IPS DF 19.7 (cell line): Measurements from ENCODE around the gene HDLBP.

Experiments used
- DNase-seq: peaks from one replicate; pipeline ENCODE4 v3.0.0-alpha.2; 2013; ENCODE audit warnings: low read depth, low spot score

The HDLBP gene, protein sequence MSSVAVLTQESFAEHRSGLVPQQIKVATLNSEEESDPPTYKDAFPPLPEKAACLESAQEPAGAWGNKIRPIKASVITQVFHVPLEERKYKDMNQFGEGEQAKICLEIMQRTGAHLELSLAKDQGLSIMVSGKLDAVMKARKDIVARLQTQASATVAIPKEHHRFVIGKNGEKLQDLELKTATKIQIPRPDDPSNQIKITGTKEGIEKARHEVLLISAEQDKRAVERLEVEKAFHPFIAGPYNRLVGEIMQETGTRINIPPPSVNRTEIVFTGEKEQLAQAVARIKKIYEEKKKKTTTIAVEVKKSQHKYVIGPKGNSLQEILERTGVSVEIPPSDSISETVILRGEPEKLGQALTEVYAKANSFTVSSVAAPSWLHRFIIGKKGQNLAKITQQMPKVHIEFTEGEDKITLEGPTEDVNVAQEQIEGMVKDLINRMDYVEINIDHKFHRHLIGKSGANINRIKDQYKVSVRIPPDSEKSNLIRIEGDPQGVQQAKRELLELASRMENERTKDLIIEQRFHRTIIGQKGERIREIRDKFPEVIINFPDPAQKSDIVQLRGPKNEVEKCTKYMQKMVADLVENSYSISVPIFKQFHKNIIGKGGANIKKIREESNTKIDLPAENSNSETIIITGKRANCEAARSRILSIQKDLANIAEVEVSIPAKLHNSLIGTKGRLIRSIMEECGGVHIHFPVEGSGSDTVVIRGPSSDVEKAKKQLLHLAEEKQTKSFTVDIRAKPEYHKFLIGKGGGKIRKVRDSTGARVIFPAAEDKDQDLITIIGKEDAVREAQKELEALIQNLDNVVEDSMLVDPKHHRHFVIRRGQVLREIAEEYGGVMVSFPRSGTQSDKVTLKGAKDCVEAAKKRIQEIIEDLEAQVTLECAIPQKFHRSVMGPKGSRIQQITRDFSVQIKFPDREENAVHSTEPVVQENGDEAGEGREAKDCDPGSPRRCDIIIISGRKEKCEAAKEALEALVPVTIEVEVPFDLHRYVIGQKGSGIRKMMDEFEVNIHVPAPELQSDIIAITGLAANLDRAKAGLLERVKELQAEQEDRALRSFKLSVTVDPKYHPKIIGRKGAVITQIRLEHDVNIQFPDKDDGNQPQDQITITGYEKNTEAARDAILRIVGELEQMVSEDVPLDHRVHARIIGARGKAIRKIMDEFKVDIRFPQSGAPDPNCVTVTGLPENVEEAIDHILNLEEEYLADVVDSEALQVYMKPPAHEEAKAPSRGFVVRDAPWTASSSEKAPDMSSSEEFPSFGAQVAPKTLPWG (N-terminal part only)

DNA sequence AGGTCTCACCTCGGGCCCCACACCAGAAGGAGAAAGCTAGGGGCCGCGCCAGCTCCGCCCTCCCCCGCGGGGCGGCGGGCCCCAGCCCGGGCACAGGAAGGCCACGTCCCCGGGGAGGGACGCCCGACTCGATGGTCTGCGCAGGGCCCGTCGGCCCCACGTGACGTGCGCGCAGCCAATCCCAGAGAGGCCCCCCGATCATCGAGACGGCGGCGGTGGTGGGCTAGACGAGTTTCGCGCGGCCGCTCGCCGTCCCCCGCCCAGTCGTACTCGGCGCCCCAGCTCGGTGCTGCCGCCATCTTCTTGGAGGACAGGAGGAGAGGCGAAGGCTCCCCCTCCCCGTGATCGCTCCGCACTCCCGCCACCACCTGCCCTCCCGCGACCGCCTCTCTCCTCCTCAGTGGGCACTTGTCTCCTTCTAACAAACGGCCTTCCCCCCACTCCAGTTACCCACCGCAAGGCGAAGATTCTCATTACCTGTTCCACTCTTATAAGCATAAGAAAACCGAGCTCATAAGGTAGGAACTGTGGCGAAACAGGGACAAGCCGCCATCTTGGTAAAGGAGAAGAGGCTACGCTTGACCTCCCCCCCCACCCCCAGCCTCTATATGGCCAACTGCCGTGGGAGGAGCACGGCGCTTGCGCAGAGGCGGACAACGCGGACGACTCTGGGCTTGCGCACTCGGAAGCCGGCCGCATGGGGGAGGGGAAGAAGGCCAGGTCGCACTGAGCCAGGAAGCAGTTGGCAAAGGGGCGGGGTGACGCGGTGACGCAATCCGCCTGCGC is at the start of gene HDLBP:
Gene HDLBP, minus strand, starts transcription at position 580 of the 786 bp plus-strand sequence. CDS start 48,803 bp downstream, outside the sequence.
- peak; percentile 90 for DNase-seq

DNA sequence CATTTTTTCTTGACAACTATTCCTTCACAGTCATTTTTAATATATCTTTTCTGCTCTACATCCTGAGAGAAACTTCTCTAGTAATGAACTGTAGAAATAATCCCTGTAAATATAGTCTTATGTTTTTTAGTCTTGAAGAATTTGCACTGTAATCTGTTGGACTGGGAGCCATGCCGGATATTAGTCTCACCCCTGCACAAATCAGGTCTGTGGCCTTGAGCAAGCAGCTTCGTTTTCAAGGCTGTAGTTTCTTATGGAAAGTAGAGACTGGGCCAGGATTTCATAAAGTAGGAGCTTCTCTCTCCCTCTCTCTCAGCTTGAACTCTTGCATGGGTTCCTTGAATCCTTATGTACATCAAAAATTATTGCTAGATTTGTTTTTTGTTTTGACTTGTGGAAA is 49.3 kb upstream of the HDLBP start:
- DNase-seq, result no peak

DNA sequence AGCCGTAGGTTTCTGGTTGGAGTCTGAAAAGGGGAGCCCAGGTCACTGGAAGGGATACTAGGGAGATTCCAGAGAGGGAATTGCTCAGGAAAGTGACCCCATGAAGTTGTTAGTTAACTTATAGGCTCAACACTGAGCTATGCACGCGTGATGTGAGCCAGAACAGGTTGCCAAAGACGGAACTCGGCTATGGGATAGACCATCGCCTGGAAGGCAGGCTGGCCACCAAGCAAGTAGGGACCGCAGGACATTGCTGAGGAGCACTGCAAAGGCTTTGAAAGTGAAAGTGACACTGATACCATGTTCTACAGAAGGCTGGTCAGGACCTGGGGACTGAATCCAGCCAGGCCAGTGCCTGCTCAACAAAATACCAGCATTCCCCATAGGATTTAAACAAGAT is 48.0 kb upstream of the HDLBP start:
- no peak for DNase-seq

DNA sequence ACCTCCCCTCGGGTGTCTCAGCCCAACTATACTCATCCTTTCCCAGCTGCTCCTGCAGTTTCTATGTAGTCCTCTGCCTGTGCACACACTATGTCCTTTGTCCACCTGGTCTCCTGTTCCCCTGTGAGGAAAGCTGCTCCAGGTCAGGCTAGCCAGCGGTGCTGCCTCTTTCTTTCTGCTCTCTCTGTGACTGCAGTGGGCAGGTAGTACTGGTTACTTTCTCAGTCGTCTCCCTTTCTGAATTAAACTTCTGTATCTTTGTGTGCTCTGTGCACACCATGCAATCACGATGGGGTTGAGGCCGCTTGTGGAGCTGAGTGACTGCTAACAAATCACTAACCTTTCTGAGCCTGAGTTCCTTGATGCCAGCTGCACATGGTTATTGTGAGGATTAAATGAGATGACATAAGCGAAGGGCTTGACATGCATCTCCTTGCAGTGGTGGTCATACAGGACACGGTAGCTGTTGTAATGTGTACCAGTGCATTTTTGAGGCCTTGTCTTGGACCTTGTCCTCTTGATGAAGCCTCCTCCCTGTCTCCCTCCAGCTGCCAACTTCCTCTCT is 44.1 kb upstream of the HDLBP start:
- DNase-seq, result no peak

DNA sequence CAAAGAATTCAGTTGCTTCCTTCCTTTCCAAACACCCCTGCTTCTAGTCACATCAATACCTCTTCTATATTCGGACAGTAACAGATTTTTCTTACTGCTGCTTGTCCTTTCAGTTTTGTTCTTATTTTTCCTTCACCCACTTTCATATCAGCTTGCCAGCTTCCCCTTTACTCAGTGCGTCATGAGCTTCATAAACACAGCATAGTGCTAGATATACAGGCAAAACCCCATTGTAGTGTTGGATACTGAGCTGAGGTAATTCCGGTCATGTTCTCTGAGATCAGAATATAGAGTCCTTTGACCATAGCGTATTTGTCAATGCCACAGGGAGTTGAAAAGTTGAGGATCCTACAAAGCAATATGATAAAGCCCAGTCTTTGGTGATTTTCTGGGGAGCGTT is 43.0 kb upstream of the HDLBP start:
- no peak for DNase-seq

DNA sequence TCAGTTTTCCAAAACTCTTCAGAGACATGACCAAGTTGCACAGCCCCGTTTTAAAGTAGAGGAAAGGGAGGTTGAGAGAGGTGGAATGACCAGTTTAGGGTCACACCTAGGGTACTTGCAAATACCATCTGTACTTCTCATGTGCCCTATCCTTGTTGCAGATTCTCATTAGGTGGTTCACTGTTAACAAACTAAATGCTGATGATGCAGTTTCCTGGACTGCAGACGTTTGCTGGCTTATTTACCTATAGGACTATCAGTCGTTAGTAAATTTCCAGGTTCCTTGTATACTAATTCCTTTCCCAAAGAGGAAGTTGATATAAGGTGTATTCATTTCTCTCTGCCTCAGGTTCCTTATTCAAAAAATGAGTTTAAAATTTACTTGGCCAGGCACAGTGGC is 42.1 kb upstream of the HDLBP start:
- no peak for DNase-seq

DNA sequence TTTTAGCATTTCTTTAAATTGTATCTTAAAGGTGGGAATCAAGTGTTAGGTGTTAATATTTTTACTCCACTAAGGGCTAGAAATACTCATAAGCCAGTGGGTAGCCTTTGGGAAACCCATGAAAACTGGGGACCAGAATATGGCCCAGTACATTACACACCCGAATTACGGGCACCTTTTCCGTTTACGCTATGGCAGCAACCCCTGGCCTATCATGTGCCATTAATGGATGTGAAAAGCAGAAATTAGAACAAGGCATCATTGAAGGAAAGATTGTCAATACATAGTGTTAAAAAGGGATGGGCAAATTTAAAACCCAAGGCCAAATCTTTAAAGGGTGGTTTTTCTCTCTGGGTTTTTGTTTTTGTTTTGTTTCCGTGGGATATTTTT is 41.4 kb upstream of the HDLBP start:
- no peak for DNase-seq

DNA sequence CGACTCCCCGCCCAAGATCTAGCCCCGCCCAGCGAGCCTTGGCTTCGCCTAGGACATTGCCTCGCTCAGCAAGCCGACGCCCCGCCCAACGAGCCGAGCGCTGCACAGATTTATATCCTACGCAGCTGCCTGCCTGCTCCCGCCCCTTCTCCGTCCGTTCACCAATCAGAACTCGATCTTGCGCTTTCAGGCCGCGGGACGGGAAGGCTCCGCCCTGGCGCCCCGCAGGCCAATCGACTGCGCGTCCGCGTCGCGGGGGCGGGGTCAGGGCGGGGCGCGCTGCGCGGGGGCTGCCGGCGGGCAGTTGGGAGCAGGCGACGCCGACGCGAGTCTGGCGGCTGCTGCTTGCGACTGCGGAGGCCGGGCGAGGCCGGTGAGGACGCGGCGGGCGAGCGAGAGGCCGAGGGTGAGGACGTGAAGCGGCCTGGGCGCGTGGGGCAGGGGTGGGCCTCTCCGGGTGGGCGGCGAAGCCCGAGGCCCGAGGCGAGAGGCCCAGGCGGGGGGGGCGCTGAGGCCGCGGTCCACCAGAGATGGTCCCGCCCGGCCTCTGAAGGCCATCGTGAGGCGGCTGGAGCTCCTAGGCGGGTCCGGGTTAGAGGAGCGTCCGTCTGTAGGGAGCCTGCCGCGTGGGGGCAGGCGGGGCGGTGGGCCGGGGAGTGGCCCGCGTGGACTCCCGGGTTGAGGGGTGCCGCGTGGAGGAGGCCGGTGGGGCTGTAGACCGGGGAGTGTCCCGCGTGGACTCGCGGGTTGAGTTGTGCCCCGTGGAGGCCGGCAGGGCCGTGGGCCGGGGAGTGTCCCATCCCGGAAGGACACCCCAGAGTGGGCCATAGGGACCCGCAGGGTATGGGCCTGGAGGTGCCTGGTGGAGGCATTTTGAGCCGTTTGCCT is 40.8 kb upstream of the HDLBP start, which contains the start of gene FARP2:
Gene FARP2, plus strand, starts transcription at position 303 of the 888 bp plus-strand sequence. CDS start 16,823 bp downstream, outside the sequence.
- peak; percentile 76 for DNase-seq

DNA sequence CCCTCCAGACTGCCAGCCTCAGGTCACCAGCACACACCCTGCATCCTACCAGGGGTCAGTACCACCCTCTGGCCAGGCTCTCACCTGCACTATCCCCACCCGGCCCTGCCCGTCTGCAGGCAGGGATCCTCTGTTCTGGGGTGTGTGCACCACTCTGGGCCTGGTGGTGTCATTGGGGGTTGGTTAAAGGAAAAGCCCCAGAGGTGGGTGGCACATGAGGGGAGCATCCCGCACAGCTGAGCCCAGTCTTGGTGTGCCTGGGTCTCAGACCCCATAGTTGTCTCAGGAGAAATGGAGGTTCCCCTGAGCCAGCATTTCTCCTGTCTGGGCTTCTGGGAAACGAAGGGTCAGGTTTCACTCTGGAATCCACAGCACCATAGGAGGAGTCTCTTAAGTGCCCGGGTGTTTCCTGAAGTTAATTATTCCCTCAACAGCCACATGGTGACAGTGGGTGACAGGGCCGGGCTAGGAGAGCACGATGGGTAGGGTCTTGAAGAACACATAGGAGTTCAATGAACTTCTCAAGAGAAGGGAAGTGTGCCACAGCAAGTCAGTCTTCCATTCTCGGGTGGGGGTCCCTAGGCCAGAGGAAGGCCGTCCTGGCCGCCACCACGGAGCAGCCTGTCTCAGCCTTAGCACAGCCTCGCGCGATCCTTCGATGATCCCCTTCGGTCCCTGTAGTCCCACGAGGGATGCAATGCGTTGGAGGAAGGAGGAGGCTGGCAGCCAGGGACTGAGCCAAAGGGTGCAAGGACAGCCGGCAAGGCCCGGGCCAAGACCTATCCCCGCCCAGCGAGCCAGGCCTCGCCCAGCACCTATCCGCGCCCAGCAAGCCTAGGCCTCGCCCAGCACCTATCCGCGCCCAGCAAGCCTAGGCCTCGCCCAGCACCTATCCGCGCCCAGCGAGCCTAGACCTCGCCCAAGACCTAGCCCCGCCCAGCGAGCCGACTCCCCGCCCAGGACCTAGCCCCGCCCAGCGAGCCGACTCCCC is 39.5 kb upstream of the HDLBP start:
- DNase-seq, result peak; percentile 54

DNA sequence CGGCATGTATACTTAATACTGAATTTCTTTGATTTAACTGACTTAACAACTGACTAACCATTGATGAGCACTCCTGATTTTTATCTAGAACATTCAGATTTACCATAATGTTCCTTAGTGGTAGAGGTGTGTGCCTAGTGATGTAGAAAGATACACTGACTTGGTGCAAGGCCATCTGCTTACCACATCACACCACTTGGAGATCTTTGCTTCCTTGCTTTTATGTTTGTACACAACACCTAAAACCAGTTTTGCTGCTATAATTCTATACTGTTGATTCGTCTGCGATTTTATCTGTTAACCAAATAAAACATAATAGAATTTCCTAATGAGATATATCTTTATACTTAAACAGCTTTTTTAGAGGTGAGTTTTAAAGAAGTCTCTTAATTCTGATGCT is 36.8 kb upstream of the HDLBP start:
- DNase-seq, result no peak

DNA sequence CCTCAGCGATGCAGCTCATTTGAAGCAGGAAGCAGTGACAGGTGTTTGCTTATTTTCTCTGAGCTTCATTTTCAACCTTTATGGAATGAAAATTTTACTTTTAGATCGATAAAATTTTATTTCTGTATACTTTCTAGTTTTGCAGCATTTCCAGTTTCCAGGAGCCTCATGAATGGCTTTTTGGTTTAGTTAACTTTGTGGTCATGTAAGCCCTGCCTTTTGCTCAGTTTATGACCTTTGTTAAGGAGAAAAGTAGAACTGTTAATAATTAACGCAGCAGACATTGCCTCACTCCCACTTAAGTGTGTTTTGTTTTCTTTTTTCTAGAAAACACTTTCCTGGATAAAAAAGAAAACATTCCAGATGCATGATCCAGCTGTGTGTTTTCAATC is 36.2 kb upstream of the HDLBP start:
- DNase-seq, result no peak

DNA sequence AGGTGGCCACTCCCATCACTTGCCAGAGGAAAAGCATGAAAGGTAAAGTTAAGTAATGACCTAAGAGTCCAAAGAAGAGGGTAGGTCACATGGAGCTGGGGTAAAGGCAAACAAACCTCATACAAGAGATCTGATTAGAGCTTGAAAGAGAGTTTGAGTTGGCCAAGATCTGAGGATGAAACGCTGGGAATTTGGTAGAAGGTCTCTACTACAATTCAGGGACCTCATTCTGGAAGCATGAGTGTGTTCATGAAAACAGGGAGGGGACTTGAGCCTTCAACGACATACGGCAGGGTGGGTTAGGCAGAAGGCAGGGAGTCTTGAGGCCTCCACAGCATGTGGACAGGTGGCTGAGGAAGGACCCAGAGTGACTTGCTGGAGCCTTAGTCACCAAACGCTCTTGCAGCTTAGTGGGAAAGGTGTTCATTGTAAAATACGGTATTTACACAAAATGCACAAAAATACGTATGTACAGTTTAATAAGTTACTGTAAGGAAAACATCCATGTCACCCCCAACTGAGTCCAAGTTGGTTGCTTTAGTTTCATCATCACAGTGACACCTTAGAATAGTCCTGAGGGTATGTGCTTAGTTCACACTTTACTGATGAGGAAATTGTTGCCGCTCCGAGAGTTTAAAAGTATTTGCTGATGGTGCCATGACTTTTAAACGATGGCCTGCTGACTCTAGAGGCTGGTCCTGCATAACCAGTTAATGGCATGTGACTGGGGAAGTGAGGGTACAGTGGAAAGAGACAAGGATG is 35.6 kb upstream of the HDLBP start:
- no peak for DNase-seq

DNA sequence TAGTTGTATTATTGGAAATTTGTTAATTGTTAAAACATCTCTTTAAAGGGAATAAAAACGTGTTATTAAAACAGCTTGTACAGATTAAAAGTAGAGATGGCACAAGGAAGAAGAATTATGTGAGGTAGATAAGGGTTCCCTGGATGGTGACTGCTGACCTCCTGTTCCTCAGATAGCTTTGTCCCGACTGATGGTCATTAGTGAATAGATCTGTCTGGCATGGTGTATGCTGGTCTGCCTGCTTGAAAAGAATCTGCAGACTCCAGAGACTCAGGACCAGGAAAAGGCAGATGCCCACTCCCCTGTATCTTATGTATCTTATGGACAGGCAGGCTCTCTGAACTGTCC is 35.0 kb upstream of the HDLBP start:
- DNase-seq, result no peak

DNA sequence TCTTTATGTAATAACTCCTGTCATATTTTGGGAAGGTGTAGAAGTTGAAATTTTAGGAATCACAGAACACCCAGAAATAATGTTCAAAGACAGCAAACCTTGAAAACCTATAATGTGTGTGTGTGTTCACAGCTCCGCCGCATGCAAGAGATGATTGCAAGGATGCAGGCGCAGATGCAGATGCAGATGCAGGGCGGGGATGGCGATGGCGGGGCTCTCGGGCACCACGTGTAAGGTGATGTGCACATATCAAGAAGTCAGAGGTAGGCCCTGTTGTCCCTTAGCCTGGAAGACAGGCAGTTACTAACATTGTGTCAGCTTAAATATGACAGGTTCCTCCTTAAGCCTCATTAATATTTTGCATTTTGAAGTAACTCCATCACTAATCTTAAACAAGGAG is 34.5 kb upstream of the HDLBP start:
- no peak for DNase-seq

DNA sequence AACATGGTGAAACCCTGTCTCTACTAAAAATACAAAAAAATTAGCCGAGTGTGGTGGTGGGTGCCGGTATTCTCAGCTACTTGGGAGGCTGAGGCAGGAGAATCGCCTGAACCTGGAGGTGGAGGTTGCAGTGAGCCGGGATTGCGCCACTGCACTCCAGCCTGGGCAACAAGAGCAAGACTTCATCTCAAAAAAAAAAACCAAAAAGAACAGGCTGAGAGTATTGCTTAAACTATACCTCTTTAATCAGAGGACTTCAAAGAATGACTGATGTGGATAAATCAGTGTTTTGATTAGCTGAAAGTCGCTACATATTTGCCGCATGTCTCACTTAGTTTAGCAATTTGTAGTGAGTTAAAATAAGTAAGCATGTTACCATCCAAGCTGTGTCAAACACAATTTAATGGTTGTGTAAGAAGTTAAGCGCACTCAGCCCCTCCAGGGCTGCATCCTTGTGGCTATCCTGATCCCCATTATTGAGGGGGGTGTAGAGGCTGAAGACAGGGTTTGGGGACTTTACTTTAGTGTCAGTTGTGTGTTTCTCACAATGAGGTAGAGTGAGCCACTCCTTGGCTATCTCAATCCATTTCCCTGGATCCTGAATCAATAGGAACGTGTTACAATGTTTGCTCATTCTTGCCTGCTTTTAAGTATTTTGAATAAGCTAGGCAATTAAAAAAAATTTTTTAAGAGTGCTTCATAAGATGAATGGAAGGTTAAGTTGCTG is 29.6 kb upstream of the HDLBP start:
- no peak for DNase-seq

DNA sequence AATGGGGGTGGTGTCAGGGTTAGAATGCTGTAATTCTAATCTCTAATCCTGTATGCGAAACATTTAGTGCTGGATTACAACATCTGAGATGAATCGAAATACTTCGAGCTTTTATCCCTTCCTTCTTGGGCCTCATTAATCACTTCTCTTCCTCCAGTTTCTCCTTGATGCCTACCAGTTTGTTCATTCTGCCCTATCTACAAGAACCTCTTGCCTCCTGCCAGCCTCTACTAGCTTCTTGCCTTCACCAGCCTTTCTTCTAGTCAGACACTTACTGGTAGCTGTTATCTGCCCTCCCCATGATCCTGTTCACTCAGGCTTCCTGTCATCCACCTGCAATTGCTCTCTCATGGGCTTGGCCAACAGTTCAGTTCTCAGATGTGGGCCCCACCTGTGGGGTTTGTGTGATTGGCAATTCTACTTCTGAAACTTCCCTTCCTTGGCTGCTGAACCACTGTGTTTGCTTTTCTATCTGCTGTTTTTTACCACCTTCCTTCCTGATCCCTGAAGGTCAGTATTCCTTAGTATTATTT is 25.2 kb upstream of the HDLBP start:
- no peak for DNase-seq
